ENCODE data around the gene INHBC.
"Not testable (repeated sequence)": the region's sequence is repeated elsewhere in the genome, so short reads cannot be mapped to it uniquely, and the experiment has no call there.

INHBC gene

GRCh38 chr12:57434517-57435223, at the start of gene INHBC:
TSS of gene INHBC (plus strand) at chr12:57434784. CDS start at chr12:57434887, 103 bp downstream.
- no peak for DNase-seq (ENCODE audit: low spot score in 2 of 2)
- Mint-ChIP-seq H3K36me3 (ENCODE audit: insufficient read depth) (peaks cover 10% of the 10 kb centered on the region), H3K27me3 (no peaks in the 10 kb centered on the region), H3K4me1 (peaks cover 24% of the 10 kb centered on the region), H3K9me3 (no peaks in the 10 kb centered on the region), H3K27ac (ENCODE audit: low read depth) (peak within 1 kb of the TSS; percentile 79), H3K4me3 (peak within 1 kb of the TSS; percentile 12)
- ATAC-seq (replicated peaks; ENCODE audit: extremely low read depth, poor library complexity, severe bottlenecking) = no peak

- ATAC-seq (replicated peaks; ENCODE audit: extremely low read depth, poor library complexity, severe bottlenecking) (no peak), DNase-seq (ENCODE audit: low spot score in 2 of 2) (no peak)
- H3K27me3 Mint-ChIP-seq = no peaks in the 10 kb centered on the region
- H3K27ac Mint-ChIP-seq (ENCODE audit: low read depth) = no peak overlapping the region
- H3K4me1 Mint-ChIP-seq = peaks cover 25% of the 10 kb centered on the region
- no peaks in the 10 kb centered on the region for H3K9me3 Mint-ChIP-seq
- no peak overlapping the region for H3K4me3 Mint-ChIP-seq
- H3K36me3 Mint-ChIP-seq (ENCODE audit: insufficient read depth) = peaks cover 23% of the 10 kb centered on the region
Observed at GRCh38 chr12:57385586-57385985, 49.0 kb upstream of the INHBC start.

GRCh38 chr12:57386187-57386720, 48.3 kb upstream of the INHBC start:
- H3K4me1 Mint-ChIP-seq = peaks cover 22% of the 10 kb centered on the region
- DNase-seq (ENCODE audit: low spot score in 2 of 2) = no peak
- no peak for ATAC-seq (replicated peaks; ENCODE audit: extremely low read depth, poor library complexity, severe bottlenecking)
- no peak overlapping the region for H3K4me3 Mint-ChIP-seq
- H3K27ac Mint-ChIP-seq (ENCODE audit: low read depth) = no peak overlapping the region
- H3K9me3 Mint-ChIP-seq = no peaks in the 10 kb centered on the region
- H3K27me3 Mint-ChIP-seq = no peaks in the 10 kb centered on the region
- peaks cover 24% of the 10 kb centered on the region for H3K36me3 Mint-ChIP-seq (ENCODE audit: insufficient read depth)

GRCh38 chr12:57388425-57388824, 46.2 kb upstream of the INHBC start:
- ATAC-seq (replicated peaks; ENCODE audit: extremely low read depth, poor library complexity, severe bottlenecking) (no peak), DNase-seq (ENCODE audit: low spot score in 2 of 2) (no peak)
- Mint-ChIP-seq H3K4me3 (no peak overlapping the region), H3K4me1 (peaks cover 22% of the 10 kb centered on the region), H3K27me3 (no peaks in the 10 kb centered on the region), H3K36me3 (ENCODE audit: insufficient read depth) (peaks cover 33% of the 10 kb centered on the region), H3K27ac (ENCODE audit: low read depth) (no peak overlapping the region), H3K9me3 (no peaks in the 10 kb centered on the region)

GRCh38 chr12:57389033-57389432, 45.6 kb upstream of the INHBC start:
- H3K27me3 Mint-ChIP-seq = no peaks in the 10 kb centered on the region
- H3K9me3 Mint-ChIP-seq = no peaks in the 10 kb centered on the region
- peaks cover 37% of the 10 kb centered on the region for H3K36me3 Mint-ChIP-seq (ENCODE audit: insufficient read depth)
- peaks cover 22% of the 10 kb centered on the region for H3K4me1 Mint-ChIP-seq
- no peak for ATAC-seq (replicated peaks; ENCODE audit: extremely low read depth, poor library complexity, severe bottlenecking)
- H3K27ac Mint-ChIP-seq (ENCODE audit: low read depth) = no peak overlapping the region
- no peak for DNase-seq (ENCODE audit: low spot score in 2 of 2)
- no peak overlapping the region for H3K4me3 Mint-ChIP-seq

- H3K27ac Mint-ChIP-seq (ENCODE audit: low read depth) = peak overlapping the region; percentile 80
- H3K36me3 Mint-ChIP-seq (ENCODE audit: insufficient read depth) = peaks cover 42% of the 10 kb centered on the region
- peaks cover 22% of the 10 kb centered on the region for H3K4me1 Mint-ChIP-seq
- H3K27me3 Mint-ChIP-seq = no peaks in the 10 kb centered on the region
- DNase-seq (ENCODE audit: low spot score in 2 of 2) = no peak
- no peak overlapping the region for H3K4me3 Mint-ChIP-seq
- no peaks in the 10 kb centered on the region for H3K9me3 Mint-ChIP-seq
- ATAC-seq (replicated peaks; ENCODE audit: extremely low read depth, poor library complexity, severe bottlenecking) = no peak
Observed at GRCh38 chr12:57390174-57390573, 44.4 kb upstream of the INHBC start.

GRCh38 chr12:57395121-57395520, 39.5 kb upstream of the INHBC start:
- DNase-seq (ENCODE audit: low spot score in 2 of 2) (no peak), ATAC-seq (replicated peaks; ENCODE audit: extremely low read depth, poor library complexity, severe bottlenecking) (no peak)
- H3K27ac Mint-ChIP-seq (ENCODE audit: low read depth) = no peak overlapping the region
- peaks cover 11% of the 10 kb centered on the region for H3K4me1 Mint-ChIP-seq
- H3K27me3 Mint-ChIP-seq = no peaks in the 10 kb centered on the region
- H3K36me3 Mint-ChIP-seq (ENCODE audit: insufficient read depth) = peaks cover 40% of the 10 kb centered on the region
- H3K4me3 Mint-ChIP-seq = no peak overlapping the region
- no peaks in the 10 kb centered on the region for H3K9me3 Mint-ChIP-seq

- H3K9me3 Mint-ChIP-seq = no peaks in the 10 kb centered on the region
- DNase-seq (ENCODE audit: low spot score in 2 of 2) (no peak), ATAC-seq (replicated peaks; ENCODE audit: extremely low read depth, poor library complexity, severe bottlenecking) (no peak)
- peaks cover 15% of the 10 kb centered on the region for H3K4me1 Mint-ChIP-seq
- H3K36me3 Mint-ChIP-seq (ENCODE audit: insufficient read depth) = peaks cover 33% of the 10 kb centered on the region
- no peak overlapping the region for H3K27ac Mint-ChIP-seq (ENCODE audit: low read depth)
- H3K27me3 Mint-ChIP-seq = no peaks in the 10 kb centered on the region
- no peak overlapping the region for H3K4me3 Mint-ChIP-seq
Observed at GRCh38 chr12:57397441-57397840, 37.1 kb upstream of the INHBC start.

GRCh38 chr12:57399718-57400463, 34.7 kb upstream of the INHBC start:
- H3K9me3 Mint-ChIP-seq; DNase-seq (ENCODE audit: low spot score in 2 of 2); H3K27me3 Mint-ChIP-seq; ATAC-seq (replicated peaks; ENCODE audit: extremely low read depth, poor library complexity, severe bottlenecking); H3K4me3 Mint-ChIP-seq; H3K27ac Mint-ChIP-seq (ENCODE audit: low read depth): not testable (repeated sequence)
- H3K4me1 Mint-ChIP-seq = peaks cover 16% of the 10 kb centered on the region
- peaks cover 18% of the 10 kb centered on the region for H3K36me3 Mint-ChIP-seq (ENCODE audit: insufficient read depth)

- Mint-ChIP-seq H3K27me3 (no peaks in the 10 kb centered on the region), H3K4me1 (peaks cover 26% of the 10 kb centered on the region), H3K4me3 (no peak overlapping the region), H3K27ac (ENCODE audit: low read depth) (no peak overlapping the region), H3K36me3 (ENCODE audit: insufficient read depth) (peaks cover 8% of the 10 kb centered on the region), H3K9me3 (no peaks in the 10 kb centered on the region)
- DNase-seq (ENCODE audit: low spot score in 2 of 2) (no peak), ATAC-seq (replicated peaks; ENCODE audit: extremely low read depth, poor library complexity, severe bottlenecking) (no peak)
Observed at GRCh38 chr12:57401165-57401564, 33.4 kb upstream of the INHBC start.

GRCh38 chr12:57402156-57402555, 32.4 kb upstream of the INHBC start:
- not testable (repeated sequence) for DNase-seq (ENCODE audit: low spot score in 2 of 2); H3K27ac Mint-ChIP-seq (ENCODE audit: low read depth); H3K9me3 Mint-ChIP-seq; H3K27me3 Mint-ChIP-seq; ATAC-seq (replicated peaks; ENCODE audit: extremely low read depth, poor library complexity, severe bottlenecking); H3K36me3 Mint-ChIP-seq (ENCODE audit: insufficient read depth); H3K4me3 Mint-ChIP-seq
- H3K4me1 Mint-ChIP-seq = peaks cover 26% of the 10 kb centered on the region

- Mint-ChIP-seq H3K9me3 (no peaks in the 10 kb centered on the region), H3K4me1 (peaks cover 26% of the 10 kb centered on the region), H3K4me3 (no peak overlapping the region), H3K27me3 (no peaks in the 10 kb centered on the region), H3K27ac (ENCODE audit: low read depth) (no peak overlapping the region), H3K36me3 (ENCODE audit: insufficient read depth) (peaks cover 6% of the 10 kb centered on the region)
- ATAC-seq (replicated peaks; ENCODE audit: extremely low read depth, poor library complexity, severe bottlenecking) = no peak
- DNase-seq (ENCODE audit: low spot score in 2 of 2) = no peak
Observed at GRCh38 chr12:57404966-57405640, 29.5 kb upstream of the INHBC start.
